DOHH2 (cell line): ENCODE results near the gene CTNNAL1.

ENCODE experiments used
- H3F3A ChIP-seq: fragments of 200-600 bp; sonication (generic), shearing (Covaris generic); 2 replicates; pipeline ENCODE4 v1.6.0; 2016; ENCODE audit warnings: antibody characterized with exemption, mild to moderate bottlenecking; ENCODE audit not compliant: control insufficient read depth, insufficient read depth
- H3K27ac ChIP-seq: fragments of 200-600 bp; sonication (generic); 2 replicates; pipeline ENCODE4 v1.5.1; 2014; ENCODE audit warnings: low read depth, mild to moderate bottlenecking, low read length, moderate library complexity
- H3K27me3 ChIP-seq: fragments of 200-600 bp; sonication (generic); 2 replicates; pipeline ENCODE4 v1.6.1; 2014; ENCODE audit warnings: mild to moderate bottlenecking, low read length, mixed read lengths; ENCODE audit not compliant: control insufficient read depth
- H3K36me3 ChIP-seq: fragments of 200-600 bp; sonication (generic); 2 replicates; pipeline ENCODE4 v1.6.1; 2014; ENCODE audit warnings: mild to moderate bottlenecking, low read length, moderate library complexity, mixed read lengths; ENCODE audit not compliant: control insufficient read depth
- H3K4me1 ChIP-seq: fragments of 200-600 bp; sonication (generic); 2 replicates; pipeline ENCODE4 v1.6.1; 2014; ENCODE audit warnings: mild to moderate bottlenecking, low read length, mixed read lengths; ENCODE audit not compliant: control insufficient read depth
- H3K4me2 ChIP-seq: fragments of 200-600 bp; sonication (generic); 2 replicates; pipeline ENCODE4 v1.6.0; 2014; ENCODE audit warnings: mild to moderate bottlenecking, low read length, moderate library complexity
- H3K4me3 ChIP-seq: fragments of 200-600 bp; sonication (generic); 2 replicates; pipeline ENCODE4 v1.5.1; 2014; ENCODE audit warnings: mild to moderate bottlenecking, low read length, mixed read lengths
- H3K79me2 ChIP-seq: fragments of 200-600 bp; sonication (generic); 2 replicates; pipeline ENCODE4 v1.6.1; 2014; ENCODE audit warnings: mild to moderate bottlenecking, low read length, mixed read lengths; ENCODE audit not compliant: control insufficient read depth
- H3K9me2 ChIP-seq: fragments of 200-600 bp; sonication (generic); replicated peaks from 2 replicates; pipeline ENCODE4 v1.6.1; 2014; ENCODE audit warnings: mild to moderate bottlenecking, low read length, mixed read lengths; ENCODE audit not compliant: control insufficient read depth
- H3K9me3 ChIP-seq: fragments of 200-600 bp; sonication (generic); 2 replicates; pipeline ENCODE4 v1.6.1; 2014; ENCODE audit warnings: antibody characterized with exemption, low read length, mixed read lengths; ENCODE audit not compliant: control insufficient read depth, insufficient read depth
- H4K20me1 ChIP-seq: fragments of 200-600 bp; sonication (generic); 2 replicates; pipeline ENCODE4 v1.6.0; 2014; ENCODE audit warnings: low read depth, mild to moderate bottlenecking, antibody characterized with exemption, low read length, moderate library complexity; ENCODE audit not compliant: control insufficient read depth, insufficient read depth
- CTCF ChIP-seq: fragments of 200-600 bp; sonication (generic); IDR thresholded peaks from one replicate; pipeline ENCODE4 v1.5.1; 2014; ENCODE audit warnings: antibody characterized with exemption, mild to moderate bottlenecking, low read depth, low read length; ENCODE audit not compliant: poor library complexity, severe bottlenecking
- EZH2phosphoT487 ChIP-seq: fragments of 200-600 bp; sonication (generic); IDR thresholded peaks from 2 replicates; pipeline ENCODE4 v1.6.1; 2017; ENCODE audit warnings: borderline replicate concordance, mild to moderate bottlenecking, antibody characterized with exemption, low read length, moderate library complexity, mixed read lengths

CTNNAL1 gene

GRCh38 chr9:109014608-109015280, 1.4 kb upstream of the CTNNAL1 start:
- no peak overlapping the region for H3K27ac ChIP-seq
- peaks cover 3% of the 10 kb centered on the region for H4K20me1 ChIP-seq
- H3K4me2 ChIP-seq, result no peak overlapping the region
- no peak overlapping the region for H3K4me3 ChIP-seq
- H3F3A ChIP-seq, result peaks cover 27% of the 10 kb centered on the region
- H3K36me3 ChIP-seq, result peaks cover 9% of the 10 kb centered on the region
- no peaks in the 10 kb centered on the region for H3K9me2 ChIP-seq
- TF ChIP-seq CTCF (no peak), EZH2phosphoT487 (no peak)
- no peaks in the 10 kb centered on the region for H3K27me3 ChIP-seq
- H3K9me3 ChIP-seq, result no peaks in the 10 kb centered on the region
- peaks cover 23% of the 10 kb centered on the region for H3K4me1 ChIP-seq
- H3K79me2 ChIP-seq, result peaks cover 31% of the 10 kb centered on the region

GRCh38 chr9:109013679-109014607, 644 bp upstream of the CTNNAL1 start:
- H3K36me3 ChIP-seq, result peaks cover 1% of the 10 kb centered on the region
- no peaks in the 10 kb centered on the region for H3K9me2 ChIP-seq
- H3K4me1 ChIP-seq, result peaks cover 23% of the 10 kb centered on the region
- no peaks in the 10 kb centered on the region for H3K27me3 ChIP-seq
- peaks cover 39% of the 10 kb centered on the region for H3K79me2 ChIP-seq
- no peak overlapping the region for H3K27ac ChIP-seq
- peaks cover 27% of the 10 kb centered on the region for H3F3A ChIP-seq
- peak overlapping the region; percentile 71 for H3K4me2 ChIP-seq
- no peaks in the 10 kb centered on the region for H3K9me3 ChIP-seq
- peak overlapping the region; percentile 68 for H3K4me3 ChIP-seq
- no peak for TF ChIP-seq EZH2phosphoT487
- no peak for TF ChIP-seq CTCF
- H4K20me1 ChIP-seq, result peaks cover 3% of the 10 kb centered on the region

- peak overlapping the region; percentile 77 for H3K4me3 ChIP-seq
- peaks cover 48% of the 10 kb centered on the region for H3K79me2 ChIP-seq
- H3K9me2 ChIP-seq, result no peaks in the 10 kb centered on the region
- H3K4me1 ChIP-seq, result peaks cover 23% of the 10 kb centered on the region
- no peak overlapping the region for H3K27ac ChIP-seq
- peaks cover 27% of the 10 kb centered on the region for H3F3A ChIP-seq
- H3K27me3 ChIP-seq, result no peaks in the 10 kb centered on the region
- H4K20me1 ChIP-seq, result peaks cover 3% of the 10 kb centered on the region
- peak overlapping the region; percentile 74 for H3K4me2 ChIP-seq
- no peaks in the 10 kb centered on the region for H3K9me3 ChIP-seq
- no peaks in the 10 kb centered on the region; the same call in 1 of the 2 replicates for H3K36me3 ChIP-seq
- TF ChIP-seq EZH2phosphoT487, result no peak
- no peak for TF ChIP-seq CTCF
Measured at GRCh38 chr9:109012009-109012875, 1.1 kb downstream of the CTNNAL1 start.
